Activated CD4-positive, alpha-beta T cell treated with anti-CD3 and anti-CD28 coated beads, Interleukin-2, amount 10 ng/mL, durations not matched to agents 24 days and 14 days (primary cell): ENCODE data around the gene SYT7. TPM values are rescaled to one million over a fixed set of nuclear protein-coding genes. Genes with fewer than 3 reads are reported as not detected.

Experiments used
- DNase-seq: peaks from one replicate; pipeline ENCODE4 v3.0.0; 2022
- H3K27ac Mint-ChIP-seq: one replicate; pipeline ENCODE4 v1.8.0; 2022; ENCODE audit warnings: mild to moderate bottlenecking, mixed read lengths
- H3K27me3 Mint-ChIP-seq: one replicate; pipeline ENCODE4 v1.8.0; 2022; ENCODE audit warnings: mixed read lengths
- H3K36me3 Mint-ChIP-seq: one replicate; pipeline ENCODE4 v1.8.0; 2022; ENCODE audit warnings: low read depth, mild to moderate bottlenecking, mixed read lengths
- H3K4me1 Mint-ChIP-seq: one replicate; pipeline ENCODE4 v1.8.0; 2021; ENCODE audit warnings: mixed read lengths
- H3K4me3 Mint-ChIP-seq: one replicate; pipeline ENCODE4 v1.8.0; 2022; ENCODE audit warnings: mild to moderate bottlenecking, moderate library complexity, mixed read lengths
- H3K9me3 Mint-ChIP-seq: one replicate; pipeline ENCODE4 v1.8.0; 2021; ENCODE audit warnings: mixed read lengths
- intact Hi-C: fragments of 100-400 bp; cut with micrococcal nuclease; formaldehyde crosslinking; loops from one replicate; pipeline ENCODE4 v1.15.1; 2023
- total RNA-seq: library from RNA; stranded (reverse); gene quantifications from 2 replicates; pipeline ENCODE4 v1.2.3, GENCODE V29; 2022

Gene SYT7
- total RNA-seq, 1 donor from 2014 or later: 0.23 TPM

GRCh38 chr11:61511383-61511782 lies 69.5 kb downstream of the SYT7 start:
- intact Hi-C loops: no loop called here
- H3K27me3 Mint-ChIP-seq: peaks cover 33% of the 10 kb centered on the region

DNA sequence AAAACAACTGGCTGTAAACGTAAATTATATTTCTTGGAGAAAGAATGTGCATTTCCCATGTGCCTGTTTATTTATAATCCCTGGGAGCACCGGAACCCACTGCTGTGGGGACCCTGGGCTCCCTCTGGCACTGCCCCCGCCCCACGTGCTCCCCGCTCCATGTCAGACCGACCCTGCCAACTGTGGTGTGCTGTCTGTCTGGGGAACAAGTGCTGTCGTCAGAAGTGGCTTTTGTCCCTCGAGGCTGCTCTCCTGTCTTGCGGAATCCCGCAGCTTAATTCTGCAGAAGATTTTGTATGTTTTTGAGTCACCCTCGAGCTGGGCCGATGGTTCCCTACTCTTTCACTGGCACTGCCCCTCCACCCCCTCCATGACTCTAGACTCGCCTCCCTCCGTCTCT lies 69.9 kb downstream of the SYT7 start:
- H3K36me3 Mint-ChIP-seq: no peaks in the 10 kb centered on the region
- no peak overlapping the region for H3K4me3 Mint-ChIP-seq
- no peak overlapping the region for H3K27ac Mint-ChIP-seq
- DNase-seq: no peak
- no peaks in the 10 kb centered on the region for H3K9me3 Mint-ChIP-seq
- intact Hi-C loops: no loop called here
- peaks cover 5% of the 10 kb centered on the region for H3K4me1 Mint-ChIP-seq
- H3K27me3 Mint-ChIP-seq: peaks cover 37% of the 10 kb centered on the region

More at GRCh38 chr11:61511383-61511782, 69.5 kb downstream of the SYT7 start:
- peaks cover 5% of the 10 kb centered on the region for H3K4me1 Mint-ChIP-seq
- H3K9me3 Mint-ChIP-seq: no peaks in the 10 kb centered on the region
- no peak overlapping the region for H3K27ac Mint-ChIP-seq
- no peaks in the 10 kb centered on the region for H3K36me3 Mint-ChIP-seq
- no peak overlapping the region for H3K4me3 Mint-ChIP-seq
- DNase-seq: no peak

- Mint-ChIP-seq H3K9me3 (no peaks in the 10 kb centered on the region), H3K4me3 (no peak overlapping the region), H3K27me3 (peaks cover 38% of the 10 kb centered on the region), H3K4me1 (peaks cover 5% of the 10 kb centered on the region), H3K36me3 (no peaks in the 10 kb centered on the region), H3K27ac (no peak overlapping the region)
- DNase-seq: no peak
- intact Hi-C loops: no loop called here
These were observed 70.5 kb downstream of the SYT7 start for GRCh38 chr11:61510166-61510919.

DNA sequence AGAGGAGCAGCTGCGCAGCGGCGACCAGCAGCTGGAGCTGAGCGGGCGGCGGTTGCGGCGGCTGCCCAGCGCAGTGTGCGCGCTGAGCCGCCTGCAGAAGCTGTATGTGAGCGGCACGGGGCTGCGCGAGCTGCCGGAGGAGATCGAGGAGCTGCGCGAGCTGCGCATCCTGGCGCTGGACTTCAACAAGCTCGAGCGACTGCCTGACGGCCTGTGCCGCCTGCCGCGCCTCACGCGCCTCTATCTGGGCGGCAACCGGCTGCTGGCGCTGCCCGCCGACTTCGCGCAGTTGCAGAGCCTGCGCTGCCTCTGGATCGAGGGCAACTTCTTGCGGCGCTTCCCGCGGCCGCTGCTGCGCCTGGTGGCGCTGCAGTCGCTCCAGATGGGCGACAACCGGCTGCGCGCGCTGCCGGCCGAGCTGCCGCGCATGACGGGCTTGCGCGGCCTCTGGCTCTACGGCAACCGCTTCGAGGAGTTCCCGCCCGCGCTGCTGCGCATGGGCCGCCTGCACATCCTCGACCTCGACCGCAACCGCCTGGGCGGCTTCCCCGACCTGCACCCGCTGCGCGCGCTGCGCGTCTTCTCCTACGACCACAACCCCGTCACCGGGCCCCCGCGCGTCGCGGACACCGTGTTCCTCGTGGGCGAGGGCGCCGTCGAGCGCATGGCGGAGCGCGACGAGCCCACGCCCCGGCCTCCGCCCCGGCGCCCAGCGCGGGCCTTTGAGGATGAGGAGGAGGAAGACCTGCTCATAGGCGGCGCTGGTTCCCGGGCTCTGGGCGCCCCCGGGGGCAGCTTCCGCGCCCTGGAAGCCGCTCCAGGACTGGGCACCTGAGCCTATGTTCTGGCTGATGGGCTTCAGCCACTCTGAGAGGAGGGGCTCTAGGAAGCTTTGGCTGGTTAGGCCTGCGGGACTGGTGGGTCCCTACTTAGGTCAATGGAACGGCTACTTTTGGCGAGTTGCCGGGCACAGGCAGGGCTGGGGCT lies 71.5 kb downstream of the SYT7 start:
- H3K4me3 Mint-ChIP-seq: peak overlapping the region; percentile 40
- H3K9me3 Mint-ChIP-seq: no peaks in the 10 kb centered on the region
- H3K36me3 Mint-ChIP-seq: no peaks in the 10 kb centered on the region
- intact Hi-C loops: loop anchor here (2.0 kb wide), 1 partner anchor 71 kb away; the partner anchor contains the start of gene SYT7
- H3K4me1 Mint-ChIP-seq: peaks cover 5% of the 10 kb centered on the region
- H3K27ac Mint-ChIP-seq: no peak overlapping the region
- peaks cover 42% of the 10 kb centered on the region for H3K27me3 Mint-ChIP-seq
- peak; percentile 91 for DNase-seq

- peak; percentile 81 for DNase-seq
- intact Hi-C loops: loop anchor here (2.0 kb wide), 1 partner anchor 73 kb away; the partner anchor contains the start of gene SYT7
- Mint-ChIP-seq H3K9me3 (no peaks in the 10 kb centered on the region), H3K36me3 (no peaks in the 10 kb centered on the region), H3K4me1 (peaks cover 5% of the 10 kb centered on the region), H3K27me3 (peaks cover 36% of the 10 kb centered on the region), H3K27ac (peak within 1 kb of the TSS; percentile 36), H3K4me3 (peak within 1 kb of the TSS; percentile 60)
These were observed 72.7 kb downstream of the SYT7 start, which contains the start of gene LRRC10B for GRCh38 chr11:61507962-61508861. Gene LRRC10B, plus strand, starts transcription at chr11:61508749. Its CDS starts 250 bp downstream, at chr11:61508999.

- no peak overlapping the region for H3K27ac Mint-ChIP-seq
- H3K36me3 Mint-ChIP-seq: no peaks in the 10 kb centered on the region
- H3K4me3 Mint-ChIP-seq: peak overlapping the region; percentile 60
- H3K9me3 Mint-ChIP-seq: no peaks in the 10 kb centered on the region
- intact Hi-C loops: no loop called here
- no peak for DNase-seq
- H3K27me3 Mint-ChIP-seq: peaks cover 34% of the 10 kb centered on the region
- H3K4me1 Mint-ChIP-seq: peaks cover 3% of the 10 kb centered on the region
These were observed 73.7 kb downstream of the SYT7 start for GRCh38 chr11:61507012-61507768.

DNA sequence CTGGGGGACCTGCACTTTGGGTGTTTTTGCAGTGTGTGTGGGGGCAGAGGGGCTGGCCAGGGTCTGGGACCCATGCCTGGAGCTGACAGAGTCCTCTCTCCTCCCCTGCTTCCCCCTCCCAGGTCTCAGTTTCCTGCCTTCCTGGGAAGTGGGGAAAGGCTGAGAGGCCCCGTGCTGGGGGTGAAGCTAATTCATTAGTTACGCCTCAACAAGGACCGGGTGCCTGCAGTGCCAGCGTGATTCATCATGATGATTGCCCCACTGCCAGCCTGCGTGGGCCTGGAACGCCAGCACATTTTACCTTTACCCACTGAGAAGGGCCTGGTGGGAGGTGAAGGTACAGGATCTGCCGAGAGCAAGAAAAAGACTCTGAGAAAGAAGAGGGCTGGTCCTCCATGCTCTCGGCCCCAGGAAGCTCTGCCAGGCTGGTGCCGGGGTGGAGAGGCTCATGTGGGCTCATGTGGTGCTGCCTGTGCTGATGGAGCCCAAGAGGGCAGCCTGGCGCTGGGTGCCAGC lies 75.2 kb downstream of the SYT7 start:
- H3K27ac Mint-ChIP-seq: no peak overlapping the region
- no peaks in the 10 kb centered on the region for H3K9me3 Mint-ChIP-seq
- peaks cover 29% of the 10 kb centered on the region for H3K27me3 Mint-ChIP-seq
- H3K4me3 Mint-ChIP-seq: no peak overlapping the region
- no peaks in the 10 kb centered on the region for H3K36me3 Mint-ChIP-seq
- H3K4me1 Mint-ChIP-seq: peaks cover 3% of the 10 kb centered on the region
- no peak for DNase-seq
- intact Hi-C loops: no loop called here

GRCh38 chr11:61505106-61505505 lies 75.8 kb downstream of the SYT7 start:
- H3K4me1 Mint-ChIP-seq: peaks cover 3% of the 10 kb centered on the region
- peaks cover 27% of the 10 kb centered on the region for H3K27me3 Mint-ChIP-seq
- H3K36me3 Mint-ChIP-seq: no peaks in the 10 kb centered on the region
- no peak overlapping the region for H3K27ac Mint-ChIP-seq
- no peak for DNase-seq
- no peak overlapping the region for H3K4me3 Mint-ChIP-seq
- no peaks in the 10 kb centered on the region for H3K9me3 Mint-ChIP-seq
- intact Hi-C loops: no loop called here

- Mint-ChIP-seq H3K9me3 (no peaks in the 10 kb centered on the region), H3K36me3 (no peaks in the 10 kb centered on the region), H3K27me3 (peaks cover 26% of the 10 kb centered on the region), H3K4me3 (no peak overlapping the region), H3K4me1 (peaks cover 3% of the 10 kb centered on the region), H3K27ac (no peak overlapping the region)
- no peak for DNase-seq
- intact Hi-C loops: no loop called here
These were observed 77.6 kb downstream of the SYT7 start for GRCh38 chr11:61503135-61503770.

GRCh38 chr11:61502522-61502921 lies 78.4 kb downstream of the SYT7 start:
- no peaks in the 10 kb centered on the region for H3K4me1 Mint-ChIP-seq
- no peak overlapping the region for H3K27ac Mint-ChIP-seq
- no peak for DNase-seq
- H3K27me3 Mint-ChIP-seq: peaks cover 18% of the 10 kb centered on the region
- no peaks in the 10 kb centered on the region for H3K36me3 Mint-ChIP-seq
- no peak overlapping the region for H3K4me3 Mint-ChIP-seq
- no peaks in the 10 kb centered on the region for H3K9me3 Mint-ChIP-seq
- intact Hi-C loops: no loop called here

- no peak overlapping the region for H3K27ac Mint-ChIP-seq
- H3K4me1 Mint-ChIP-seq: no peaks in the 10 kb centered on the region
- H3K9me3 Mint-ChIP-seq: no peaks in the 10 kb centered on the region
- no peak overlapping the region for H3K4me3 Mint-ChIP-seq
- peaks cover 3% of the 10 kb centered on the region for H3K27me3 Mint-ChIP-seq
- H3K36me3 Mint-ChIP-seq: no peaks in the 10 kb centered on the region
- intact Hi-C loops: no loop called here
- DNase-seq: no peak
These were observed 80.9 kb downstream of the SYT7 start for GRCh38 chr11:61499816-61500491.
